NCI-H1436 treated with DMSO at 0.1 percent for 48 hours (cell line): Measurements from ENCODE around the gene ALOX12B.
"Not testable (repeated sequence)": the region's sequence is repeated elsewhere in the genome, so short reads cannot be mapped to it uniquely, and the experiment has no call there.

Experiments used
- DNase-seq: peaks from one replicate; lab custom pipeline; 2025; lab: John Stamatoyannopoulos, UW

Gene ALOX12B

GRCh38 chr17:8118769-8119580, 31.5 kb upstream of the ALOX12B start:
- peak; percentile 61 for DNase-seq

DNA sequence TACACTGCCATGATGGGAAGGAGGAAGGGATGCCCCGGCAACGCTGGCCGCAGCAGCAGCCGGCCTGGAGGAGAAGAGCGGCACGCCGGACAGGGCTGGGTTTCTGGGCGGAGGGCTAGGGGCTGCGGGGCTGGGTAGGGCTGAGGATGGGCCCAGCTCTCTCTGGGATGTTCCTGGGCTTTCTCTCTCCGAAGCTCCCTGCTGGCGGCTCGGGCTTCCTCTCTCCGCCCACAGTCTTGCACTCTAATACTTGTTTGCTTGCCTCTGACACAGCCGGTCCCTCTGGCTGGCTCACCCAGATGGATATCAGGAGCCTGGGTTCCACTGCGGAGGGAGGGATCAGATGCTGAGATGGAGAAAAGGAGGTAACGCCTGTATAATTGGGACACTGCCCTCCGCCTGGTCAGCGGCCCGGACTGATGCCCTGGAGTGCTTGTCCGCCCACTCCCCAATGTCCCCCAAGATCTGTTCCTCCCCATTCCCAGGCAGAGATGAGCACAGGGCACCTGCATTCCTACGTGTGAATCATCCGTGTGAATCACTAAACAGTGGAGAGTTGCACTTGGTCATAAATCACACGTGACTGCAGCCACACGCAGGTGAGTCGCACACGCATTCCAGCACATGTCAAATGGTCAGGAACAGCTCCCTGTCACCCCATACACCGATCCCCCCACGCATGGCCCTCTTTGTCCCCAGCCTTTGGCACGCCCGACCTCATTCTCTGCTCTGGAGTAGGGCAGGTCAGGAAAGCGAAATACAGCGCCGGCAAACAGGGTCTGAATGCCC, 30.7 kb upstream of the ALOX12B start, which contains the start of gene ALOXE3:
Gene ALOXE3 (minus strand): TSS at position 535 of the 789 bp plus-strand sequence. CDS start 524 bp downstream, at position 11.
- no peak for DNase-seq

- no peak for DNase-seq
Measured at GRCh38 chr17:8117367-8117979, 30.0 kb upstream of the ALOX12B start.

DNA sequence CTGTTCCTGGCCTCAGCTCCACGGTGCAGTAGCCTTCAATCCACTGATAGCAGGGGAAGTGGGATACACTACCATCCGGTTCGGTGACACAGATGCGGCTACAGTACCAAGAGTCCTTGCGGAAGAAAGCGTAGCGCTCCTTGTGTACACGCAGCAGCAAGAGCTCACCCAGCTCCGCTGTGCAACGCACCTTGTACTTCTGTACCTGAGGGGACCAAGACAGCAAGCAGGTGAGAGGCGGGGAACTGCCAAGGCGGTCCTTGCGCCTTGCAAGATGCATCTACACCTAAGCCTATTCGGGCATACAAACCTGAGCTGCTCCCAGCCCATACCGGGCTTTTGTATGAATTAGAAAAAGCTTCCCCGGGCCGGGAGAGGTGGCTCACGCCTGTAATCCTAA, 29.3 kb upstream of the ALOX12B start:
- DNase-seq = no peak

- no peak for DNase-seq
Measured at GRCh38 chr17:8110907-8111306, 23.4 kb upstream of the ALOX12B start.

DNA sequence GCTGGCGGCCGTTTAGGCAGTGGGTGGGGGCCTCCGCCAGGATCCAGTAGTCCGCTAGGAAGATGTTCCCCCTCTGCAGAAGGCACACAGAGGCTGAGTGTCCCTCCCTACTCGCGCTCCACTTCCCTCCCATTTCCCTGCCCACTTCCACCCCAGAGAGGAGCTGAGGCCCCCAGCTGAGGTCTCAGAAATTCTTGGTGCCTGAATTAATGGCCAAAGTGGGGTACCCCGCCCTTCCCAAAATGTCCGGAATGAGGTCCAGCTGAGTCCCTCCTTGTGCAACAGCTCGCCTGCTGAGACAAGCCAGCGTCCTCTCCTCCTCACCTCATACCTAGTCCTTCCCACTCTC, 22.9 kb upstream of the ALOX12B start:
- DNase-seq = no peak

DNA sequence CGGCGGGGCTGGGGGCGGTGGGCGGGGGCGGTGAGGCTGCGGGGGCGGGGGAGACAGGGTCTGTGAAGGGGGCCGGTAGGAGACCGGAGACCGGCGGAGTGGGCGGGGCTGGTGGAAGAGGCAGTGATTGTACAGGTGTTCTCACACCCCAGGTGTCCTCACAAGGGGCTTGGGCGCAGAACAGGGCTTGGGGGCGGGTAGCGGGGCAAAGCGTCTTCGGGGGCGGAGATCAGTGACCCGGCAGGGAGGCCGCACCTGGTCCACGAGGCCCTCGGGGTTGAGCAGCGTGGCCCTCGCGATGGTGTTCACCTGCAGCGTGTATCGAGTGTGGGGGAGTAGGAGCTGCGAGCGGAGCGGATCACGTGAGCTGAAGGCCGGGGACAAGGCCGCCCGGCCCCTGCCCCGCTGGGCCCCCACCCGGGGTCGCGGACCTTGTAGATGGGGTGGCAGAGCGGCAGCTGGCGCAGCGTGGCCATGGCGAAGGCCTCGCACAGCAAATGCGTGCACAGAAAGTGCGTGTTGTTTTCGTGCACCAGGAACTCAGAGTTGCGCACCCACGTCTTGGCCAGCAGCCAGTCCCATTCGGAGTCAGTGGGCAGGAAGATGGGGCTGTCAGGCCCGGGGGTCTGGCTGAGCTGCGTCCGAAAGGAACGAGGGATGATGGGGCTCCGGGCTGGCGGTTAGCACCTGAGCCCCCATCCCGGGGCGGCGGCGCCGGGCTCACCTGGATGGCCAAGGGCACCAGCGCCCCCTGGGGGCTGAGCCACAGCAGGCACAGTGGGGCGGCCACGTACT, 22.3 kb upstream of the ALOX12B start:
- no peak for DNase-seq

DNA sequence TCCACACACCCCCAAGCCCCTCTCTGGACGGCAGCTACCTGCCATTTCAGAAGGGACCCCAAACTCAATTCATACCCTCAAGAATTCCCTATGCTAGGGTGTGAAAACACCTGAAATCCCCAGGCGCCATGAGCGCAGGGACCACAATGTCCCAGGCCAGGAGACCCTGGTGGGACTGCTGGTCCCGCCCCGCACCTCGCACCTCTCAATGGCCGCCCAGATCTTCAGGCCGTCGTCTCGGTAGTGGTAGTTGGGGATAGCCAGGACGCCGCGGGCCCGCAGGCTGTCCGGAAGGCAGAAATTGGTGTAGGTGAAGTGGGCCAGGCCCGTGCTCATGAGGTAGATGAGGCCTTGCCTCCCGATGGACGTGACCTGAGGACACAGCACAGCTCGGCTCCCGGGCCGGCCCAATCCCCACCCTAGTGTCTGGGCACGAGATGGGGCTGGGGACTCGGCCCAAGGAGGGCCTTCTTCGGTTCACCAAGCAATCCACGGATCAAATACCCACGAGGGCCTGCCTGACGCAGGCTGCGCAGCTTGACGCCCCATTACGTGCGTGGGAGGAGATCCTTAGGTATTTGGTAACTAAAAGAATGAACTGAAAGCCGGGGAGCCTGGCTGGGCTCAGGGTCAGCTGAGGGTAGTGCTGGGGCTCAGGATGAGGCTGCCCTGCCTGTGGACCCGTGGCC, 21.6 kb upstream of the ALOX12B start:
- DNase-seq = no peak

DNA sequence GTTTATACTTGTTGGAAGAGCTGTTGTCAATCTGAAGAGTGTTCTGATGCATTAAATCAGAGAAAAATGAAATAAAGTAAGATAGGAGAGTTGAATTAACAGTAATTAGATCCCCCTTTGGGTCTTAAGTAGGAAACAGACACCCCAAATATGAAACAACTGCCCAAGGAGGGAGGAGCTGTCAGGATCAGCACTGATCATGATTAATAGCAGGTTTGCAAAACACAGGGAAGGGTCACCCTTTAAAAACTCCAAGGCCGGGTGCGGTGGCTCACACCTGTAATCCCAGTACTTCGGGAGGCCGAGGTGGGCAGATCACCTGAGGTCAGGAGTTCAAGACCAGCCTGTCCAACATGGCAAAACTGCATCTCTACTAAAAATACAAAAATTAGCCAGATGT, 19.5 kb upstream of the ALOX12B start:
- not testable (repeated sequence) for DNase-seq

DNA sequence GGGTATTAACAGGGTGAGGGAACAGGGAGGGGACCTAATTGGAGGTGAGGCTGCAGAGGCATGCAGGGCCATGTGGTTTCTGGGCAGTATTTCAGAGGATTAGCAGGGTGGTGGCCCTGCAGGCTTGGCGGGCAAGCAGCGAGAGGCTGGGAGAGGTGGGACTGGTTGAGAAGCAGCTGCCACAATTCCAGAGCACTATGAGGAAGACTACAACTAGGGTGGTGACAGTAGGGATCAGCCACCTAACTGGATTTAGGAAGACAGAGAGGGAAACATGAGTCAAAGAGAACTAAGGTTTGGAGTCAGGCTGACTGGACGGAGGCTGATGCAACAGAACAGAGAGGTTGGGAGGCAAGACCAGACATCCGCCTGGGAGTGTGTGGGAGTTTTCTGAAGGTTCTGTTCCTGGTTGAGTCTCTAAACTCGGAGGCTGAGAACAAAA, 18.5 kb upstream of the ALOX12B start:
- no peak for DNase-seq

GRCh38 chr17:8104911-8105310, 17.4 kb upstream of the ALOX12B start:
- DNase-seq = no peak

GRCh38 chr17:8103549-8103948, 16.0 kb upstream of the ALOX12B start:
- DNase-seq = no peak

DNA sequence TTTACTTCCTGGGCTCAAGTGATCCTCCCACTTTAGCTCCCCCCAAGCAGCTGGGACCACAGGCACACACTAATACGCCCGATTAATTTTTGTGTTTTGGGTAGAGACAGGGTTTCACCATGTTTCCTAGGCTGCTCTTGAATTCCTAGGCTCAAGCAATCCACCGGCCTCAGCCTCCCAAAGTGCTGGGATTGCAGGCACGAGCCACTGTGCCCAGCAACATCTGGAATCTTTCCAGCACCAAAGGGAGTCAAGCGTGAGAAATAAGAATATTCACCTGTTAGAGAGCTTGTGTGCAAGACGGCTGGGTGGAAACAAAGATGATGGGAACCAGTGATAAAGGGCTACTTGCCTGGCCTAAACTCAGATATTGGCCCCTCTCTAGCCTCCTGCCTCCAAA, 14.2 kb upstream of the ALOX12B start:
- DNase-seq = no peak

GRCh38 chr17:8100763-8101162, 13.2 kb upstream of the ALOX12B start:
- DNase-seq = no peak

- DNase-seq = no peak
Measured at GRCh38 chr17:8100111-8100510, 12.6 kb upstream of the ALOX12B start.

DNA sequence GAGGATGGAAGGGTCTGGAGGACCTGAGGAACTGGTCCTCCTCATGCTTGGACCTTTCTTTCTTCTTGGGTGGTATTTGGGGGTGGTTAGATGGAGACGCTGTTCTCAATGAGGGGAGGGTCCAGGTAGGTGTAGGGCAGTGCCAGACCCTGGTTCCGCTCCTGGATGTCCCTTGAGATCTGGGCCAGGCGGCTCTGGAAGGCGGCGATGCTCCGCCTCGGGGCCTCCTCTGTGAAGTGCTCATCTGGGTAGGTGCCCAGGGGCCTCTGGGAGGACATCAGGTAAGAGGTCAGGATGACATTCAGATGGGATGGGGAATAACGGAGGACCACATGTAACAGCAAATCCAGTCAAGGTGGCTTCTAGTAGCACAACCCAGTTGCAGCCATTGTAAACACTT, 9.0 kb upstream of the ALOX12B start:
- no peak for DNase-seq

DNA sequence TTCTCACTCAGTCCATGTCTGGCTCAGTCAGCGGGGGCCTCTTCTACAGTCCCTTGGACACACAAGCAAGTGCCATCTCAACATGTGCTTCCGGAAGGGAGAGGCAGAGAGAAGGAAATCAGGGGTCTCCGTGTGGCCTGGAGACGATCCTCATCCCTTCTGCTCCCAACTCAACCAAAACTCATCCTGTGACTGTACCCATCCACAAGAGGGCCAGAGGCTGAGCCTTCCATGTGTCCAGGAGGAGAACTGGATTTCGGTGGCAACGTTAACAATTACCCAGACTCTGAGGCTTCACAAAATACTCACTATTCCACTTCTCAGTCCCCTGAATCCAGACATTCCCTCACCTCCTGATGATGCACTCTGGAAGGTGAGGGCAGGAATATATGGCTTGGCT, 7.8 kb upstream of the ALOX12B start:
- DNase-seq = no peak

DNA sequence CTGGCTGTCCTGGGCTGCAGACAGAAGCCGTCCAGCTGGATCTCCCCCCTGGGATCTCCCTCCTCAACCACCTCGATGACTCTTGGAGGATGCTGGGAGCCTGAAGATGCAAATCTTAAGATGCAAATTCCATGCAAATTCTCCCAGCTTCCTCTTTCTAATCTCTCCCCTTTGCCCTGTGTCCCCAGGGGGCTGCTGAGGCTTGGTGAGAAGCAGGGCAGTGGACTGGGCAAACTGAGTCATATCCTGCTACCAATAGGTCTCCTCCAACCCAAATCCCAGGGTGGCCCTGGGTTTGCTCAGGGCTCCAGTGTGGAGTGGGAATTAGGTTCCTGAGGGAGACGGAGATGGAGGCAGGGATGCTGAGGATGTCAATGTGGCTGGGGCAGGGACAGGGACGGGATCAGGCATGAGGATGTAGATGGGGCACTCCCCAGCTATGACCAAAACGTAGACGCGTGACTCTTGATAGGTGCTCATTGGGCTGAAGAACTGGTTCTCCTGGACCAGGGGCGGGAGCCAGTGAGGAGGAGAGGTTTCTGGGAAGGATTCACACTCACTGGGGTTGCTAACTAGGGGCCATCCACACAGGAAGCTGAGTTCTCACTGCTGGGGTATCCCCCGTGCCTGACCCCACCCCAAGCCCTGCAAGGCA, 3.6 kb upstream of the ALOX12B start:
- no peak for DNase-seq

DNA sequence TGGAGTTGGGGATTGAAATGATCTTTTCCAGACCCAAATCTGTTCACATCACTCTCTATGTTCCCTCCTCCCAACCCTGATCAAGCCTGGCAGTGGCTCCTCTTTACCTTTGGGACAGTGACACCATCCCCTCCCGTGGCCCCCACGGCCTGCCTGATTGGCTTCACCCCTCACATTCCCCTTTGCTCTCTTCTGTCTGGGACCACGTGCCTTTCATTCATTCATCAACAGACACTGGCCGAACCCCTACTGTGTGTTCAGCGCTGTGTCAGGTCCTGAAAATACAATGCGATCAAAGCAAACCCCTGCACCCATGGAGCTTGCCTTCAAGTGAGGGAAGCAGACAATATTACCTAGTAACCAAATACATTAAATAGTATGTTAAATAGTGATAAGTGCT, 2.2 kb upstream of the ALOX12B start:
- DNase-seq = no peak

- no peak for DNase-seq
Measured at GRCh38 chr17:8087952-8088230, 375 bp upstream of the ALOX12B start.

DNA sequence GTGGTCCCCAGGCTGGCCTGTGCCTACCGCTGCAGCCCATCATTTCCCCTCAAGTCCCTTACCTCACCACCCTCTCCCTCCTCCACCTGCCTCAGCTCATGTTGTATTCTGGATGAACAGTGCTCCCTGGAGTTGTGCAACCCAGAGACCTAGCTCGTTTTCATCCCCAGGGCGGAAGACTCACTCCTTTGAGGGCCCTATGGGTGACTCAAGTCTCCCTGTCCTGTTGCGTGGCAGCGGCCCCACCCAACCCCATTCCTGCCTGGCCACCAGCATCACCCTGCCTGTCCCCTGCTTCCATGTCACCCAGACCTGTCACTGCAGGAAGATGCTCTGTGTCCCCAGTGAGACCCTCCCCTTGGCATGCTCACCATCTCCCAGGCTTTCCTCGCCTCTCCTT, 3.3 kb downstream of the ALOX12B start:
- DNase-seq = no peak
